GM21423 (cell line): Measurements from ENCODE around the gene TFF2.

Experiments used
- ATAC-seq: cut with Tn5 transposase; IDR thresholded peaks from one replicate; pipeline ENCODE4 v1.9.1; 2021; ENCODE audit warnings: mild to moderate bottlenecking, moderate library complexity; ENCODE audit not compliant: unreplicated experiment

TFF2 gene

DNA sequence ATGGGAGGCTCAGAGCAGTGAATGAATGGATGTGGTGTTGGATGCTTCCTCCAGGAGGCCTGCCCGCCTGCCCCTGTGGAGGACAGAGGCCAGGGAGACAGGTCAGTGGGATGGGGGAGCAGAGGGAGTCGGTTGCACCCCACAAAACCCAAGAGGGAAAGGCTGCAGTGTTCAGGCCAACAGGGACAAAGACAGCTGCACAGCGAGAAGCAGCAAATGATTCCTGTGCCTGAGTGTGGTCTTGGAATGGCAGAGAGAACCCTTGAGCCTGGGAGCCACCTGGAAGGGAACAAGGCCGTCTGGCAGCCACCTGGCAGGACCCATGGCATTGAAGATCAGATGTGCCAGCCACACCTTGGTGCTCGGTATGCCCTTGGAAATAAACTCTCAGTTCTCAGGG lies 43.7 kb downstream of the TFF2 start:
- no peak for ATAC-seq

DNA sequence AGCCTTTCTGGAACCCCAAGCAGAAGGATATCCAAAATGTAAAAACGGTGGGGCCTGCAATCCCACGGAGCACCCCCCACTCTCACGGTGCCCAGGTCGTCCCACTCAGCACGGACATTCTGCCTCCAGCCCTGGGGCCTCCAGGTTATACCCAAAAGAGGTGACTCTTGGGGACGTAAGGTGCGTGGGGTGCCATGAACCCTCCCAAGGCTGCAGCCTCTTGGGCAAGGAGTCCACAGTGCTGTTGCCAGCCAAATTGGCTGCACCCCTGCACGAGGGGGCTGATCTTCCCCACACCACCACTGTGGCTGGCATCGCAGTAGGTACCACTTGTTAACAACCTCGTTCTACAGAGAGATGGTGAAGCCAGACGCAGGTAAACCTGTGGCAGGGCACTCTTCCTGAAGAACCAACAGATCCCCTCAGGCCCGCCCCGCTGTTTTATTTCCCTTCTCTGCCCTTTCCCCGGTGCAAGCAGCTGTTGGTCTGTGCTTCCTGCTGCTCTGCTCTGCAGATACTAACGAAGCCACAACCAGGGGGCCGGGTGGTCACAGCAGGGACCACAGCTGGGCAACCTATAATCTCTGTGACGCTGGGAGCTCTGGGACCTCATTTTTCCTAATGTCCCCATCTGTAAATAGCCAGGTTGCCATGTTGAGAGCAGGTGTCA lies 44.3 kb downstream of the TFF2 start:
- no peak for ATAC-seq

DNA sequence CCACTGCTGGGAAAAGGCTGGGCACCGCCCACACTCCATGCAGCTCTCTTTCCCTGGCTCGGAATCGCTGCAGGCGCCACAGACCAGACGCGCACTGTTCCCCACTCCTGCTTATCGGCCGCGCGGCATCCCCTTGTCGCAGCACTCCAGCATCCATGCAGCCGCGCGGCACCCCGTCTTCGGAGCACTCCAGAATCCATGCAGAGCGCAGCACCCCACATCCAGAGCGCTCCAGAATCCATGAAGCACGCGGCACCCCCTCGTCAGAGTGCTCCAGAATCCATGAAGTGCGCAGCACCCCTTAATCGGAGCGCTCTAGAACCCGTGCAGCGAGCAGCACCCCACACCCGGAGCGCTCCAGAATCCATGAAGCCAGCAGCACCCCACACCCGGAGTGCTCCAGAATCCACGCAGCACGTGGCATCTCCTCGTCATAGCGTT lies 45.1 kb downstream of the TFF2 start:
- no peak for ATAC-seq

DNA sequence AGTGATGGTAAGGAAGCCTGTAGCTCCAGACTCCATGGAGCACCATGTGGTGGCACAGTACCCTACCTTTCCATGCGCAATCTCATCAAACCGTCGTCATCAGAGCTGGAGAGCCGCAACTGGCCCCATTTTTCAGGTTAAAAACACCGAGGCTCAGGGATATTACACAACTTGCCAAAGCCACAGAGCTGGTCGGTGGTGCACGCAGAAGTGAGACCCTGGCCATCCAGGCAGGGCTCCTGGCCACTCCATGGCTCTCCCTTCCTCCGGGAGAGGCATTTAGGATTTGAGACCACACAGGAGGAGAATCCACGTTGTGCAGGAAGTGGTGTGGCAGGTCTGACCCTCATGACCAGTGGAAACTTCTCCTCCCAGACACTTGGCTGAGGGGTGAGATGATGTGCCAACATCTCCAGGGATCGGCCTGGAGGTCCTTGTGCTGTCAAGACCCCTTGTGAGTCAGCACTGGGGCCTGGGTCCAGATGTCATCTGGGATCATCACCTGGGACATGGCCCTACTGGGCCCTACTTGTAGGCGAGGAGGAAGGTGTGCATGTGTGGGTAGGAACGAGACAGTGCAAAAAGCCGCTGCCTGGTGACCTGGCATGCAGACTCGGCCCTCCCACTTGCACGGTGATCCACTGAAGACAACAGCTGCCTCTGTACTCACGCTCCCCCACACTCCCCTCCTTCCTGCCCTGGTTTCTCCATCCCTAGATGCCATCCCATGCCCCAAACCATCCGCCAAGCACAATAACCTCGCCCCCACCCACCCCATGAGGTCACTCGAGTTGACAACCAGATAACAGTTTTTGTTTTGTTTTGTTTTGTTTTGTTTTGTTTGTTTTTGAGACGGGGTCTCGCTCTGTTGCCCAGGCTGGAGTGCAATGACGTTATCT lies 46.0 kb downstream of the TFF2 start:
- no peak for ATAC-seq

DNA sequence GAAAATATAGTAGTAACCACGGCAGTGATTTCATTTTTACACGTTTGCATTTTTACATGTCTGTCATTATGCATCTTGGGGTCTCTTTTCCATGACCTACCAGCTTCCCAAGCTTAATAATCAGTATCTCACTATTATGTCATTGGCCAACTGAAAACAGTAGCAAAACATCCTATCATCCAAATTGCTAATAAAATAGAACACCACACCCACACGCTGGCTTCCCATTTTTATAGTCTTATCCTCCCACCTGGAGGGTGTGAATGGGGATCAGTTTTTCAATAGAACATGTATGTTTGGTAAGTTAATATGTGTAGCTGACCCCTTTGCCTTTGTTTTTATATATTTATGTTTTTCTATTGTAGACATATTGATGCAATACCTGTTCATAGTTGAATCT lies 47.4 kb downstream of the TFF2 start:
- ATAC-seq = no peak

DNA sequence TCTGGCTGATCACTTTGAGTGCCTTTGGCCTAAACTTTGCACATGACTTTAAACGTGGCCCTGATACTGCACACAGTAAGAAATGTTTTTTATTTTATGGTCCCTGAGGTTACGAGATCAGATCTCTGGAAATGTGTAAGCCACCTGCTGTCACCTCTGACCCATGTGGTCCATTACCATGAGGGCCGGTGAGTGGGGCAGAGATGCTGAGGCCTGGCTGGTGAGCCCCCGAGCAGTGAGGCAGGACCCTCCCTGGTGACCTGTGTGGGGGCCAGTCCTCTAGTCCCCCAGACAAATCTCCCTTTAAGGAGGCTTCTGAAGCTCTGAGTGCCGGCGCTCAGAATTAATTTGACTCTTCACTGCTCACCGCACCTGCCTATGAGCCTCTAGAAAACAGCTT lies 48.0 kb downstream of the TFF2 start:
- no peak for ATAC-seq

DNA sequence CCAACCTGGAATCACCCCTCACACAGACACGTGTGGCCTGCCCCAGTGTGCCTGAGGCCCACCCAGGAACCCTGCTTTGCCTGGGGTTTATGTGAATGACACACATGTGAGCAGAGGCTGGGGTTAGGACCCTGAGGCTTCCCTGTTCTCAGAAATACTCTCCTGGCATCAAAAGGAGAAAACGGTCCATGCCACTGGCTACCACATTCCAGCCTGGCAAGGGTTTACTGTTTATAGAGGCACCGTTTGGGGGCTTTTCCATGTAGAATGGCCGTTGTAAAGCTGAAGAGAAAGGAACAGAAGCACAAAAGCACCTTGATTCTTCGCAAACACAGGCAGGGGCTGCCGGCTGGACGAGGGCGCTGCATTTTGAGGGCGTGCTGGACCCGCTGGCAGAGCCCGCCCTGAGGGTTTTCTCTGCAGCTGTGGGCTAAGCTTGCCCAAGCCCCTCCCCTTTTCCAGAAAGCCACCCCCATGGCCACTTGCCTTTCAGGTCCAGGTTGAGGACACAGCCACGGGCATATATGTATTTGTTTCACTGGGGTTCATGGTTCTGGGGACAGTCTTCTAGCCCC lies 48.6 kb downstream of the TFF2 start:
- no peak for ATAC-seq

DNA sequence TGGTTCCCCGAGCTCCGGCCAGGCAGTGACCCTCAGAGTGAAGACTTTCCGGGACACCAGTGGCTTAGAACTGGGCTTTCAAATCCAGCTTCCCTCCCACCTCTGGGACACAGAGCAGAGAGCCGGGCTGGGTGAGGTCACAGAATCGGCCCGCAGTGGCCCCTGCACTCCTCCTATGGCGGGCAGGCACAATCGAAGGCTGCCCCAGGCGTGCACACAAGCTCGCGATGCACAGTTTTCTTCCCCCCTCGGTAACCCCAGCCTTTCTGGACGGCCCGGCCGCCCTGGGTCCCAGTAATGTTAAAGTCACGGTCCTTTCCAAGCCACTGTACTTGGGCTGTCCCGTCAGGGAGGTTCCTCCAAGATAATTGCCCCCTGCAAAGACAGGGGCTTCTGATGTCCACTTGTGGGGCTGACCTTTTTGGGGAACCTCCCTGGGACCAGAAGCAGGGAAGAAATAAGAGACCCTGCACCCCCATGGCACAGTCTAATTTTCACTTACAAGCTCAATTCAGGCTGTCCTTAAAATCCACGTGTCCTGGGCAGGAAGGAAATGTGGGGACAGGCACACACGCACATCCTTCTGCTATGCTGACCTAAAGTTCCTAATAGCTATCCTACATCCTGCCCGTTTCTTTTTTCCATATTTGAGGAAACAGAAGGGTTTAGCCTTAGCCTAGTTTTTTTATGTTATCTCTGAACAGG lies 49.3 kb downstream of the TFF2 start:
- ATAC-seq = no peak

DNA sequence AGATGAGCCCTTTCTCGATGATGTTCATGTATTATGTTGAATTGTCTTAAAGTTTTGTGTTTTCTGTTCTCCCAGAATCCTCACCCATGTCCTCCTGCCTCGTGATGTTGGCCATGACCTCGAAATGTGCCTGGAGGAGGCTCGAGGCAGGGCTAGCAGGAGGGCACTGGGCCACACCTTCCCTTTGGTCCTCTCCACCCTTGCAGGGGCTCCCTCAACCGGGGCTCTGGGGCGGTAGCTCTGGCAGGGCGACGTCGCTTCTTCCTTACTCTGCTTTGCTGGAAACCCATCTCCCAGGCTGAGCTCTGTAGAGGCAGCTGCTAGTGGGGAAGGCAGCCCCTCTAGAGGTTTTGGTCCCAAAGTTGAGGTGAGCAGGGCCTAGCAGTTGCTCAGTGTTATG lies 49.8 kb downstream of the TFF2 start:
- no peak for ATAC-seq

DNA sequence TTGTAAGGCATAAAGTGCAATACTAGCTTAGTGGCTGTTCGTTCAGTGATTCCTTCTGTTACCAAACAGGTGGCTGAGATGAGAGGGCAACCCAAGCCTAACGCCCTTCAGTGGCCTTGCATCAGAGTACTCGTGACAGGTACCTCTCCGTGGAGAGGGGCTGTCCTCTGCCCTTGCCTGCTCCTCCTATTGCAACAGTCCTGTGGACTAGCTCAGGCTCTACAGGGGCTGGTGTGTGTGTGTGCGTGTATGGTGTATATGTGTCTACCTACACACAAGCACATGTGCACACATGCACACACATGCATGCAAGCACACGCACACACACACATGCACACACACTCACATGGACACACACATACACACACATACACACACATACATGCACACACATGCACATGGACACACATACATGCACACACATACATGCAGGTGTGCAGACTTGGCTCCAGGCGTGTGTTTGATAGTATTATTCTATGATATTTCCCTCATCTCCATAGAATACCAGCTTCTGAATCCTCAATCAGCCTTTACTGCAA lies 50.7 kb downstream of the TFF2 start:
- no peak for ATAC-seq

DNA sequence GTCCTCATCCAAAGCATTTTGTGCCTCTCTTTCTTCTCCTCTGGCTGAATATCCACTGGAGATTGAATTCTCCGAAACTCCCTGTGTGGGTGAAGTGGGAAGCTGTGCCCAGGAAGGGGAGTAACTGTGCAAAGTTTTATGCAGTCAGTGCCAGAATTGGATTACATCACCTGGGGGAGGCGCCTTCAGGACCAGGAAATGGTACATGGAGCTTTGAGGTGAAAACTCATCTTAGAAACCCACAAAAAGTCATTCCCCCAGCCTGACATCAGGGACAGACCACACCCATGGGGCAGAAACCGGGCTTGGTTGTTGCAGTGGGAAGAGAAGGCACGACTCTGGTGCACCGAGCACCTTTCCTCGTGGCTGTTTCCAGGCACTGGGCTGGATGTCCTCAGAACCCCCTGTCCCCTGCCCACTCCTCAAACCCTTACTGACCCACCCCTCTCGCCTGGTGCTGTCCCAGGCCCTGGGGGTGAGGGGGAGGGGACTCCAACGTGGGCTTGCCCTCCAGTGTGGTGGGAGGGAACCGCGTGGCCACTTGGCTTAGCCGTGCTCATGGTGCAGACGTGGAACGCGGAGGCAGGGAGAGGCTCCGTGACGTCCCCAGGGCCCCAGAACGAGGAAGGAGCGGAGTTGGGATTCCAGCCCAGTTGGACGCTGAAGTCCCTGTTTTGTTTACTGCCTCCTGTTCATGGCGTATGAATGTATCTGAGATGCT lies 51.3 kb downstream of the TFF2 start:
- ATAC-seq = no peak

DNA sequence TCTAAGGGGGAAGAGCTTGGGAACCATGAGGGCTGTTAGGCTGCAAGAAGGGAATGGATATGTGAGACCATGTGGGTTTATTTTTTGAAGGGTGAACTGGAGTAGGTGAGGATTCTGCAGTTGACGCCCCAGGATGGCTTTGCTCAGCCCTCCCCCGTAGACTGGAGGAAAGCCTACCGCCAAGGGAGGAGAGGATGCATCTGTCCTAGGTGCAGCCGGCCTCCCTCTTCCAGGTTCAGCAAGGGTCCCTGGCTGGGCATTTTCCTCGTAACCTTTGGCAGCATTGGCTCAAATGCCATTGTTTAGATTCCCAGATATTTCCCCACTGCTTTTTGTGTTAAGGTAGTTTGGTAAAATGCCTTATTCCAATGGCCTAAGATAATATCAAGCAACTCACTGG lies 52.1 kb downstream of the TFF2 start:
- ATAC-seq = no peak

DNA sequence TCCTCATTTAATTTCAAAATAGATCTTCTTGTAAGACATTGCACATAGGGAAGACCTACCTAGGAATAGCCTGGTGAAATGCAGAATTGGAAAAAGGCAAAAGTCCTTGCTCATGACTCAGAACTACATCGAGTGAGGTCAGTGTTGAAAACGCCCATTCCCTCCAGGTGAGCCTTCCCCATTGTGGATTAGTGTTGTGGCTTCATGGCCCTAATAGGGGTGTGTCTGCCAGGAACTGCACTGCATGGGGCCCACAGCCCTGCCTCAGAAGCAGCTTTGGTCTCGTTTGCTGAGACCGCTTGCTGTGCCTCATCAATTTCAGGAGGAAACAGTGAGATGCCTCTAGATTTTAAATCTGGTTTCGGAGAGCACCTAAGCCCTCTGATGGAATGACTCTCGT lies 52.6 kb downstream of the TFF2 start:
- ATAC-seq = no peak

DNA sequence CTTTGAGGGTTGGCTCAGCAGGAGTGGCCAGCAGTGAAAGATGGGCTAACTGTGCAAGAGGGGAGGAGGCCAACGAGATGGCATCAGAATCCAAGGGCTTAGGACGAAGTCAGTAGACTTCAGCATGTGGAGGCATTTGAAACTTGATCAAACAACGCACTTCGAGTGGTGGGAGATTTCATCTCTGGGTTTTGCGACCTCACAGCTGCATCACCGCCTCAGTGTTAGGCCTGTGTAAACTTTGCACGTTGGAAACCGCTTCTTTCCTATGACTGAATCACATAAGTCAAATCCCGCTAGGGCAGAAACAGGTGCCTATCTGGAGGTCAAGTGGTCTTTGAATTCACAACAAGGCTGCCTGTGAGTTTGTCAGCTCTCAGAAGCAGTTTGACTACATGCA lies 53.4 kb downstream of the TFF2 start:
- no peak for ATAC-seq

DNA sequence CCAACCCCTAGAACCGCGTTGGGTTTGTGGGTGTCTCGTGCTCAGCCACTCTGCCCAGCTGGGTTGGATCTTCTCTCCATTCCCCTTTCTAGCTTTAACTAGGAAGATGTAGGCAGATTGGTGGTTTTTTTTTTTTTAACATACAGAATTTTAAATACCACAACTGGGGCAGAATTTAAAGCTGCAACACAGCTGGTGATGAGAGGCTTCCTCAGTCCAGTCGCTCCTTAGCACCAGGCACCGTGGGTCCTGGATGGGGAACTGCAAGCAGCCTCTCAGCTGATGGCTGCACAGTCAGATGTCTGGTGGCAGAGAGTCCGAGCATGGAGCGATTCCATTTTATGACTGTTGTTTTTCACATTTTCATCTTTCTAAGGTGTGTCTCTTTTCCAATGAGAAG lies 54.3 kb downstream of the TFF2 start:
- ATAC-seq = no peak
